ENCODE data around the gene UBE2D2.

DNA sequence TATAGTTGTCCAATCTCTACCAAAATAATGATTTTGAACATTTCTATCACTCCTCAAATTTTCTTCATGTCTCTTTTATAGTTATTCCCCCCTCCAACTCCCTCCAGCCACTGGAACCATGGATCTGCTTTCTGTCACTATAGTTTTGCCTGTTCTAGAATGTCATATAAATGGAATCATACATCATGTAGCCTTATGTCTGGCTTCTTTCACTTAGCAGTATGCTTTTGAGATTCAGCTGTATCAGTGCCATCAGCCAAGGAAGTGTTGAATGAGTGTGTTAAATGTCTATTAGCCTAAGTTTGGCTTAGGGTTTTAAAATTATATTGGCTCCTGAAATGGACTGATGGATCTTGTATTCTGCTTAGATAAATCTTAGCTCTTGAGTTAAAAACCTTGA lies 36.0 kb downstream of the UBE2D2 start:
- TF ChIP-seq, protein P1, sequence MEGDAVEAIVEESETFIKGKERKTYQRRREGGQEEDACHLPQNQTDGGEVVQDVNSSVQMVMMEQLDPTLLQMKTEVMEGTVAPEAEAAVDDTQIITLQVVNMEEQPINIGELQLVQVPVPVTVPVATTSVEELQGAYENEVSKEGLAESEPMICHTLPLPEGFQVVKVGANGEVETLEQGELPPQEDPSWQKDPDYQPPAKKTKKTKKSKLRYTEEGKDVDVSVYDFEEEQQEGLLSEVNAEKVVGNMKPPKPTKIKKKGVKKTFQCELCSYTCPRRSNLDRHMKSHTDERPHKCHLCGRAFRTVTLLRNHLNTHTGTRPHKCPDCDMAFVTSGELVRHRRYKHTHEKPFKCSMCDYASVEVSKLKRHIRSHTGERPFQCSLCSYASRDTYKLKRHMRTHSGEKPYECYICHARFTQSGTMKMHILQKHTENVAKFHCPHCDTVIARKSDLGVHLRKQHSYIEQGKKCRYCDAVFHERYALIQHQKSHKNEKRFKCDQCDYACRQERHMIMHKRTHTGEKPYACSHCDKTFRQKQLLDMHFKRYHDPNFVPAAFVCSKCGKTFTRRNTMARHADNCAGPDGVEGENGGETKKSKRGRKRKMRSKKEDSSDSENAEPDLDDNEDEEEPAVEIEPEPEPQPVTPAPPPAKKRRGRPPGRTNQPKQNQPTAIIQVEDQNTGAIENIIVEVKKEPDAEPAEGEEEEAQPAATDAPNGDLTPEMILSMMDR (IDR thresholded peaks at IDR 0.05; ENCODE audit: poor library complexity, severe bottlenecking) = no peak
- TF ChIP-seq, protein P2, sequence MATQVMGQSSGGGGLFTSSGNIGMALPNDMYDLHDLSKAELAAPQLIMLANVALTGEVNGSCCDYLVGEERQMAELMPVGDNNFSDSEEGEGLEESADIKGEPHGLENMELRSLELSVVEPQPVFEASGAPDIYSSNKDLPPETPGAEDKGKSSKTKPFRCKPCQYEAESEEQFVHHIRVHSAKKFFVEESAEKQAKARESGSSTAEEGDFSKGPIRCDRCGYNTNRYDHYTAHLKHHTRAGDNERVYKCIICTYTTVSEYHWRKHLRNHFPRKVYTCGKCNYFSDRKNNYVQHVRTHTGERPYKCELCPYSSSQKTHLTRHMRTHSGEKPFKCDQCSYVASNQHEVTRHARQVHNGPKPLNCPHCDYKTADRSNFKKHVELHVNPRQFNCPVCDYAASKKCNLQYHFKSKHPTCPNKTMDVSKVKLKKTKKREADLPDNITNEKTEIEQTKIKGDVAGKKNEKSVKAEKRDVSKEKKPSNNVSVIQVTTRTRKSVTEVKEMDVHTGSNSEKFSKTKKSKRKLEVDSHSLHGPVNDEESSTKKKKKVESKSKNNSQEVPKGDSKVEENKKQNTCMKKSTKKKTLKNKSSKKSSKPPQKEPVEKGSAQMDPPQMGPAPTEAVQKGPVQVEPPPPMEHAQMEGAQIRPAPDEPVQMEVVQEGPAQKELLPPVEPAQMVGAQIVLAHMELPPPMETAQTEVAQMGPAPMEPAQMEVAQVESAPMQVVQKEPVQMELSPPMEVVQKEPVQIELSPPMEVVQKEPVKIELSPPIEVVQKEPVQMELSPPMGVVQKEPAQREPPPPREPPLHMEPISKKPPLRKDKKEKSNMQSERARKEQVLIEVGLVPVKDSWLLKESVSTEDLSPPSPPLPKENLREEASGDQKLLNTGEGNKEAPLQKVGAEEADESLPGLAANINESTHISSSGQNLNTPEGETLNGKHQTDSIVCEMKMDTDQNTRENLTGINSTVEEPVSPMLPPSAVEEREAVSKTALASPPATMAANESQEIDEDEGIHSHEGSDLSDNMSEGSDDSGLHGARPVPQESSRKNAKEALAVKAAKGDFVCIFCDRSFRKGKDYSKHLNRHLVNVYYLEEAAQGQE (IDR thresholded peaks at IDR 0.05; ENCODE audit: borderline replicate concordance) = no peak
- no peak for TF ChIP-seq POLR2AphosphoS5 (IDR thresholded peaks at IDR 0.05)
- TF ChIP-seq EZH2 (IDR thresholded peaks at IDR 0.05; ENCODE audit: borderline replicate concordance, insufficient read depth, low read length, poor library complexity, severe bottlenecking) = no peak
- TF ChIP-seq SMC3 (conservative IDR thresholded peaks at IDR 0.05; ENCODE audit: poor library complexity) = no peak
- TF ChIP-seq MXI1 (conservative IDR thresholded peaks at IDR 0.05; ENCODE audit: poor library complexity, severe bottlenecking) = no peak
